ENCODE data around the gene IQCM.
A peak's percentile ranks its signal among the peaks of the same experiment; 100 is the strongest.
"Not testable (repeated sequence)": the region's sequence is repeated elsewhere in the genome, so short reads cannot be mapped to it uniquely, and the experiment has no call there.

Gene IQCM

GRCh38 chr4:149555146-149555545 lies 260.5 kb downstream of the IQCM start:
- no peak for DNase-seq

- DNase-seq: no peak
These were observed 261.6 kb downstream of the IQCM start for GRCh38 chr4:149553959-149554520.

GRCh38 chr4:149552601-149553000 lies 263.0 kb downstream of the IQCM start:
- no peak for DNase-seq

- no peak for DNase-seq
These were observed 265.7 kb downstream of the IQCM start for GRCh38 chr4:149549911-149550310.

DNA sequence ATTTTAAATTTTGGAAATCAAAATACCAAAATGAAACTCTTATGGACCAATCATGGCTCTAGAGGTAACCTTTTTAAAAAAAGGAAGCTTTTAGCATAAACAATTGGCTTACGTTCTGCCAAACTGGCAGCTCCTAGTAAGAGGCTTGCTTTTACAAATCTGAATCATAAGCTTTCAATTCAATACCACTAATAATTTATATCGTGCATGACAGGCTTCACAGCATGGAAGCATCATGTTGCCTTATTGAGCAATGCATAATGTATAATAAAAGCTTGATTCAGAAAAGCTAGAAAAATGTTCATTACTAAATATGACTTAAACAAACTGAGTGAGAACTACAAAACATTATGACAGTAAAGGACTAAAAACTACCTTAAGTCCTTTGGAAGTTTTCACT lies 280.9 kb downstream of the IQCM start:
- no peak for DNase-seq

- DNase-seq: no peak
These were observed 283.8 kb downstream of the IQCM start for GRCh38 chr4:149531861-149532260.

DNA sequence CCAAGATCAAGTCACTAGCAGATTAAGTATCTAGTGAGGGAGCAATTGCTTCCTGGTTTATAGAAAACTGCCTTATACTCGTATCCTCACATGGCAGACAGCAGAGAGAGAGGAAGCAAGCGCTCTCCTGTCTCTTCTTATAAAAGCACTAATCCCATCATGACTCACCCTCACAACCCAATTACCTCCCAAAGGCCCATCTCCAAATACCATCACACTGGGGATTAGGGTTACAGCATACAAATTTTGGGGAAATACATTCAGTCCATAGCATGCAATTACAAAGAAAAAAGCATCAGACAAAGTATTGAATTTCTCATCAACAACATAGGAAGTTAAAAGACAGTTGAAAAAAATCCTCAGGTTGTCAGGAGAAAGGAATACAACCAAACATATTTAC lies 292.6 kb downstream of the IQCM start:
- no peak for DNase-seq

DNA sequence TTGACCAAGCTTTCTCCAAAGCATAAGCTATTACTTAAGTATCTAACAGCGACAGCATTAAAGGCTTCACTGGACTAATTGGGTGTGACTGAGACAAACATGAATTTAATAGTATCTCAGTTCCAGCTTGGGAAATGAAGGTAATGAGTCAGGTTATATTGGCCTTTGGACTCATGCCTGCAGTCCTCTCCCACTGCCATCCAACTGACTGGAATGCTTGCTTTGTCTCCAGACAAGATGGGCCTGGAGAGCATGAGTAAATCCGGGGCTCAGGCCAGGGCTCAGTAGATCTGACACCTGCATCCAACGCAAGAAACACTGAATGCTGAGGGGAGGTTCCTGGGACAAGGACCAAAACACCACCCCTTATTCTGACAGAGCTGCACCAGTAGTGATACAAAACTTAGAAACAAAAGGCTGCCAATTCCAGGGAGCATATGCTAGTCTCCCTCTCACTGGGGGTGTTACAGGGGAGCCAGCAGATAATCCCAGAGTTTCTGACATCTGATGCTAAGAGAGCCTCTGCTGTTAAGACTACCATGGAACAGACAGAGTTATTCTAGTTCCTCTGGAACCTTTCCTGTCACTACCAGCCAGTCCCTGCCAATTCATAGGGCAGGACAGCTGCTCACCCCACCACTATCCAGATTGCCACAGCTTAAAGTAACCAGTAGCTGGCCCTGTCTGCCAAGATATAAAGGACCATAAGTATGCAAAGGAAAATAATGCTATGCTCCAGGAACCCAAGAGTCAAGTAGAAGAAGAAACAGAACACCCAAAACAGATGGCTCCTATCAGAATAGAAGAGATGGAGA lies 293.8 kb downstream of the IQCM start:
- no peak for DNase-seq

- no peak for DNase-seq
These were observed 297.2 kb downstream of the IQCM start for GRCh38 chr4:149518471-149518870.

DNA sequence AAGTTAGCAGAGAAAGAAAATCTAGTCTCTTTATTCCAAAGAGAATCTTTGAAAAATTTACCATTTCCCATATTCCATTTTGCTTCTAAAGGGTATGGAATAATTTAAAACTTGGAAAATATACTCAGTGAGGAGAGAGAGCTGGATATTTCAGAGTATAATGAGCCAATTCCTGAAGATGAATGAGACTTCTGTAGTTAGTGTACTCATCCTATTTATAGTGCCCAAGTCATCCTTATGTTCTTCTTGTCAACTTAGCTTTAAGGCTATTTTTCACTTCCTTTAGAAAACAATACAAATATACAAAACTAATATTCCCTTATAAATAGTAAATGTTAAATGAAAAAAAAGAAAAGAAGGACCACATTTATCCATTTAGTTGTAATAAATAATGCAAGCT lies 302.6 kb downstream of the IQCM start:
- DNase-seq: no peak

GRCh38 chr4:149512501-149512900 lies 303.1 kb downstream of the IQCM start:
- no peak for DNase-seq

DNA sequence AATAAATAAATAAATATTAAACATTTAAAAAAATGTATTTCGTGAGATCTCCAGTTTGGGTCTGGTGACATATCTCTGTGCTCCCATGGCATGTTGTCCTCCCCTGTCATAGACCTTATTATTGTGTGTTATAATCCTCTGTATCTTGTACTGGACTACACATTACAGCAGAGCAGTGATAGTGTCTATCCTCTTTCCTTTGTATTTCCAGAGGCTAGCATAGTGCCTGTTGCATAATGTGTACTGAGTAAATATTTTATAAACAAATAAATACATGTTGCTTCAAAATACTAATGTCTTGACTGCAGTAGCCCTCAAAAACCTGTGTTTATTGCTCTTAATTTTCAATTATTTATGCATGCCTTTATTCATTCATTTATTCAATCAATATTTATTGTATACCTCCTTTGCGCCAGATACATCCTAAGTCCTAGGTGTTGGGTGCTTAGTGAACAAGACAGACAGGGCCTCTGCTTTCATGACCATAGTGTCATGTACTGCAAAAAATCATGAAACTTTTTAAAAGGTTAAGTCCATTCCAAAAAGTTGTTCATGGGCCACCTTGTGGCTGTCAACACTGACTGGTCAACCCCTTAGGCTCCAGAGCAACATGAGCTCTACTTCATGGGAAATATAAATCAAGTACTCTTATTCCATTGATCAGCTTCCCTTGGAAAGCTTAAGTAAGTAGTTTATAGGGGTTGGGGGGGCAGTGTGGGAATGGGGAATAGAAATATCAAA lies 303.9 kb downstream of the IQCM start:
- DNase-seq: no peak

DNA sequence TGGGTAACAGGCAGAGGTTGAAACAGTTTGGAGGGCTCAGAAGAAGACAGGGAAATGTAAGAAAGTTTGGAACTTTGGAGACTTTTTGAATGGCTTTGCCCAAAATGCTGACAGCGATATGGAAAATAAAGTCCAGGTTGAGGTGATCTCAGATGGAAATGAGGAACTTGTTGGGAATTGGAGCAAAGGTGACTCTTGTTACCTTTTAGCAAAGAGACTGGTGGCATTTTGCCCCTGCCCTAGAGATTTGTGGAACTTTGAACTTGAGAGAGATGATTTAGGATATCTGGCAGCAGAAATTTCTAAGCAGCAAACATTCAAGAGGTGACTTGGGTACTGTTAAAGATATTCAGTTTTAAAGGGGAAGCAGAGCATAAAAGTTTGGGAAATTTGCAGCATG lies 308.3 kb downstream of the IQCM start:
- not testable (repeated sequence) for DNase-seq

GRCh38 chr4:149500806-149501205 lies 314.8 kb downstream of the IQCM start:
- DNase-seq: no peak

GRCh38 chr4:149499726-149500125 lies 315.9 kb downstream of the IQCM start:
- no peak for DNase-seq

- DNase-seq: no peak
These were observed 317.4 kb downstream of the IQCM start for GRCh38 chr4:149498246-149498645.

DNA sequence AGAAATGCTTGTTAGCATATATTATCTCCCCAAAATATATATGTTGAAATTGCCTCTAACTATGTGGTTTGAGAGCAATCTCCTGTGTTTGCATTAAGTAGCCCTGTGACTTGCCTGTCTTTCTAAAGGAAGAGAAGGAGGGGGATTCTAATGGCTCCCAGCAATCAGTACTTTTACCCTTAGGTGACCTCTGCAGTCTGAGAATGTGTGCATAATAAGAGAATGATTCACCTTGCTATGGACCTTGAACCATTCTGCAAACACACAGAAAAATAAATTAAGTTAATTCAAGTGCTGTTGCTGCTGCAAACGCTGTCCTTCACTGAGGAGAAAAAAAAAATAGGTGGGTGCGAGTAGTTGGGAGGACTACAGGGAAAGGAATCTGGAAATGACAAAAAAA lies 322.2 kb downstream of the IQCM start:
- DNase-seq: peak; percentile 11

DNA sequence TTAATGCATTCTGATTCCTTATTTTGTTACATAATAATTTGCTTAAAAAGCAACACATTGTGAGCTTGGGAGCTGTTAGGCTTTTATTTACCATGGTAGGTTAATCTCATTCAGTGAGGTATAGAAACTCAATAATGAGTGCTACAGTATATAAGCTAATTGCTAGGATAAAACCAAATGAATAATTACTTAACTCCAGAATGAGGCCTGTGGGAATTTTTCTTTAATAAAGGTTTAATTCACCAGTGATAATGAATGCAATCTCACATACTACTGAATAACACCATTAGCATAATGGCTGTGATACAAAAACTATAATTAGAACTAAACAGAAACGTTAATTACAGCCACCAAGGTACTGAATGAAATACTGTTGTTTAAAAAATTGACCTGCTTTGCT lies 326.3 kb downstream of the IQCM start:
- DNase-seq: no peak

GRCh38 chr4:149486861-149487260 lies 328.8 kb downstream of the IQCM start:
- DNase-seq: no peak

DNA sequence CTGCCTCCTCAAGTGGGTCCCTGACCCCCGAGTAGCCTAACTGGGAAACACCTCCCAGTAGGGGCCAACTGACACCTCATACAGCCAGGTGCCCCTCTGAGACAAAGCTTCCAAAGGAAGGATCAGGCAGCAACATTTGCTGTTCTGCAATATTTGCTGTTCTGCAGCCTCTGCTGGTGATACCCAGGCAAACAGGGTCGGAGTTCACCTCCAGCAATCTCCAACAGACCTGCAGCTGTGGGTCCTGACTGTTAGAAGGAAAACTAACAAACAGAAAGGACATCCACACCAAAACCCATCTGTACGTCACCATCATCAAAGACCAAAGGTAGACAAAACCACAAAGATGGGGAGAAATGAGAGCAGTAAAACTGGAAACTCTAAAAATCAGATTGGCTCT lies 347.0 kb downstream of the IQCM start:
- DNase-seq: not testable (repeated sequence)

- no peak for DNase-seq
These were observed 349.2 kb downstream of the IQCM start for GRCh38 chr4:149466446-149466845.

GRCh38 chr4:149465955-149466354 lies 349.7 kb downstream of the IQCM start:
- peak; percentile 5 for DNase-seq

GRCh38 chr4:149443537-149443936 lies 372.1 kb downstream of the IQCM start:
- no peak for DNase-seq

DNA sequence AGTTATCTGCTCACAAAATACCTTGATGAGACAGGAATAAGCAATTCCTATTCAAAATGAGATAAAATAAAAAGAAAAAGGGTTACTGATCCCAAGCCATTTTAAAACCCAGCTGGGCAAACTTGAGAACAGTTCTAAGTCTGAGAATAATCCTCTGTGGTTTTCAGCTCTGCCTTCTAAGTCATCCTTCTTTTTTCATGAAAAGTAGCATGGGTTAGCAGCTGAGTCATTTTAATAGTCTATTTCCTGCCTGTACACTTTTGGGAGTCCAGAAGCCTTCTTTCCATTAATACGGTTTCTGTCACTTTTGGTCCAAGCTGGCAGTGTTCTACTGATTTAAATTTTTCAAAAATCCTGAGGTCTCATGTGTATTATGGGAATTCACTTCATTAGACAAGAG lies 374.3 kb downstream of the IQCM start:
- peak; percentile 58 for DNase-seq
